Uterus (tissue), 4 donors: Measurements from ENCODE around the gene CADPS2. TPM values are rescaled to one million over a fixed set of nuclear protein-coding genes. Genes with fewer than 3 reads are reported as not detected.

Experiments used
- DNase-seq, 2 donors: peaks; one replicate each; pipeline ENCODE4 v3.0.0-alpha.2; 2019 to 2020
- H3K27ac ChIP-seq, 2 donors: fragments of 200-600 bp; sonication (generic); 1 replicate in 1 of 2; 2 replicates in 1 of 2; pipeline ENCODE4 v1.5.1; 2016 to 2018
- H3K27me3 ChIP-seq, 2 donors: fragments of 200-600 bp; sonication (generic); one replicate each; pipeline ENCODE4 v1.5.1; 2018 to 2019; ENCODE audit warnings: control low read depth in 1 of 2
- H3K36me3 ChIP-seq, 2 donors: fragments of 200-600 bp; sonication (generic); one replicate each; pipeline ENCODE4 v1.5.1; 2019; ENCODE audit warnings: control low read depth in 1 of 2
- H3K4me1 ChIP-seq, 2 donors: fragments of 200-600 bp; sonication (generic); one replicate each; pipeline ENCODE4 v1.5.1; 2018 to 2019; ENCODE audit warnings: control low read depth in 1 of 2
- H3K4me3 ChIP-seq, 2 donors: fragments of 200-600 bp; sonication (generic); 1 replicate in 1 of 2; 2 replicates in 1 of 2; pipeline ENCODE4 v1.5.1; 2018 to 2019; ENCODE audit warnings: mild to moderate bottlenecking in 1 of 2
- H3K9me3 ChIP-seq, 2 donors: fragments of 200-600 bp; sonication (generic); one replicate each; pipeline ENCODE4 v1.5.1; 2019; ENCODE audit warnings: control low read depth in 1 of 2
- POLR2A ChIP-seq, 2 donors: fragments of 450-650 bp; IDR thresholded peaks; one replicate each; pipeline ENCODE4 v1.6.1; 2016; ENCODE audit warnings: antibody characterized with exemption in 2 of 2, mild to moderate bottlenecking in 1 of 2, moderate library complexity in 1 of 2
- intact Hi-C: fragments of 100-400 bp; cut with DNase I; formaldehyde crosslinking; loops from one replicate; pipeline ENCODE4 v1.15.1; 2023; ENCODE audit warnings: low total_unique reads
- total RNA-seq, 4 donors: library from RNA; depleted of rRNA in 3 of 4; stranded (reverse); fragments of >200 nt in 3 of 4; gene quantifications; one replicate each; pipeline versions ENCODE4 v1.1.0 to v1.2.4, GENCODE V29; 2014 to 2023
- TF ChIP-seq, protein P1 (sequence below), 4 experiments: fragments of 200-600 bp in 2 of 4; fragments of 450-650 bp in 2 of 4; sonication (generic) in 2 of 4; IDR thresholded peaks; one replicate each; pipeline ENCODE4 v1.5.1; 2016 to 2019; ENCODE audit warnings: antibody characterized with exemption in 4 of 4, mild to moderate bottlenecking in 2 of 4, moderate library complexity in 1 of 4
- donor health status: DM: yes; HTN: yes; CAD: no.

Gene CADPS2
- total RNA-seq, 4 donors from 2014 or later = 11.5 to 119 (median 36.8) TPM

DNA sequence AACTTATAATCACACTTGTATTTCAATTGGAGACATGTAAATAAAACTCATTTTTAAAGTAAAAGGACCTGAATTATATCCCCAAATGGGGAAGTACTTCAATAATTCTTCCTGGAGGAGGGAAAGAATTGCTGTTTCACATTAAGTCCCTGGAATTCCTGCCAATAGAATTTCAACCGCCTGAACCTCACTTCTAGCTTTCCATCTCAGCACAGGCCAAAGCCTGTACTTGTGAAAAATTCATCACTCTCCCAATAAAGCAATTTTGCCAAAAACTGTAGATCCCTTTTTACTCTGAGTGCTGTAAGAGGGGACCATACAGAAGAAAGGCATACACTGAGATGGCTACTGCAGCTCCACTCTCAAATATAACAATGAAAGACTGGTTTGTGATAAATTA is 54.8 kb downstream of the CADPS2 start:
- Histone ChIP-seq H3K9me3 (no peaks in the 10 kb centered on the region), H3K27me3 (no peaks in the 10 kb centered on the region), H3K4me3 (no peak overlapping the region), H3K27ac (no peak overlapping the region), H3K36me3 (no peaks in the 10 kb centered on the region), H3K4me1 (no peaks in the 10 kb centered on the region)
- intact Hi-C loops = no loop called here
- DNase-seq = no peak
- TF ChIP-seq, protein P1, sequence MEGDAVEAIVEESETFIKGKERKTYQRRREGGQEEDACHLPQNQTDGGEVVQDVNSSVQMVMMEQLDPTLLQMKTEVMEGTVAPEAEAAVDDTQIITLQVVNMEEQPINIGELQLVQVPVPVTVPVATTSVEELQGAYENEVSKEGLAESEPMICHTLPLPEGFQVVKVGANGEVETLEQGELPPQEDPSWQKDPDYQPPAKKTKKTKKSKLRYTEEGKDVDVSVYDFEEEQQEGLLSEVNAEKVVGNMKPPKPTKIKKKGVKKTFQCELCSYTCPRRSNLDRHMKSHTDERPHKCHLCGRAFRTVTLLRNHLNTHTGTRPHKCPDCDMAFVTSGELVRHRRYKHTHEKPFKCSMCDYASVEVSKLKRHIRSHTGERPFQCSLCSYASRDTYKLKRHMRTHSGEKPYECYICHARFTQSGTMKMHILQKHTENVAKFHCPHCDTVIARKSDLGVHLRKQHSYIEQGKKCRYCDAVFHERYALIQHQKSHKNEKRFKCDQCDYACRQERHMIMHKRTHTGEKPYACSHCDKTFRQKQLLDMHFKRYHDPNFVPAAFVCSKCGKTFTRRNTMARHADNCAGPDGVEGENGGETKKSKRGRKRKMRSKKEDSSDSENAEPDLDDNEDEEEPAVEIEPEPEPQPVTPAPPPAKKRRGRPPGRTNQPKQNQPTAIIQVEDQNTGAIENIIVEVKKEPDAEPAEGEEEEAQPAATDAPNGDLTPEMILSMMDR (IDR thresholded peaks at IDR 0.05) = no peak
- no peak for TF ChIP-seq POLR2A (IDR thresholded peaks at IDR 0.05)

DNA sequence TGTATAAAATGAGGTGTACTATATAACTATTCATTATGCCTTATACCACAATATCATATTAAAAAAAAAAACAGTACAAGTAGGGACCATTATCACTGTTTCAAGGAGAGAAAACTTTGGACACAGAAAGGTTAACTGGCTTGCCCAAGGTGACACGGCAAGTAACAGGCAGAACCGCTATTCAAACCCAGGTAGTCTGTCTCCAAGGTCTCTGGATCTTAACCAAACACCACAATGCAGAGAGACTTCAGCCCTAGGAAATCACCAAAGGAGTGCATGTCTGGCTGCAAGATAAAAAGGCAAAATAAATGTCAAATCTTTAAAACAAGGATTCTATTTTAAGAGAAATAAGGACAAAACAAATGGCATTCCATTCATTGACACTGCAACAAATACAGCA is 56.3 kb downstream of the CADPS2 start:
- Histone ChIP-seq H3K4me1 (no peaks in the 10 kb centered on the region), H3K27me3 (no peaks in the 10 kb centered on the region), H3K36me3 (no peaks in the 10 kb centered on the region), H3K4me3 (no peak overlapping the region), H3K27ac (no peak overlapping the region), H3K9me3 (no peaks in the 10 kb centered on the region)
- TF ChIP-seq POLR2A (IDR thresholded peaks at IDR 0.05) = no peak
- TF ChIP-seq, protein P1 (IDR thresholded peaks at IDR 0.05) = no peak
- no peak for DNase-seq
- intact Hi-C loops = no loop called here

DNA sequence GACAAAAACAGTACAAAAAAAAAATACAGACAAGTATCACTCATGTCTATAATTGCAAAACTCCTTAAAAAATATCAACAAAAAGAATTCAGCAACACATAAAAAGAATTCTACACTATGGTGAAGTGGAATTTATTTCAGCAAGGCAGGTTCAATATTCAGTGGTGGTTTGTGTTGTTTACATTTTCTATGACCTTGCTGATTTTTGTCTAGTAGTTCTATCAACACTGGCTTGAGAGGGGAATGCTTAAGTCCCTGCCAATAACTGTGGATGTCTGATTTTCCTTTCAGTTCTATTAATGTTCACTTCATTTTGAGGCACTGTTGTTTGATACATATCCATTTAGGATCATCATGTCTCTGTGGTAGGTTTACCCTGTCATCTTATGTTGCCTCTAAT is 58.5 kb downstream of the CADPS2 start:
- H3K27ac ChIP-seq = no peak overlapping the region
- intact Hi-C loops = no loop called here
- no peaks in the 10 kb centered on the region for H3K9me3 ChIP-seq
- no peaks in the 10 kb centered on the region for H3K36me3 ChIP-seq
- no peaks in the 10 kb centered on the region for H3K4me1 ChIP-seq
- DNase-seq = no peak
- no peaks in the 10 kb centered on the region for H3K27me3 ChIP-seq
- no peak for TF ChIP-seq POLR2A (IDR thresholded peaks at IDR 0.05)
- TF ChIP-seq, protein P1 (IDR thresholded peaks at IDR 0.05) = no peak
- H3K4me3 ChIP-seq = no peak overlapping the region

DNA sequence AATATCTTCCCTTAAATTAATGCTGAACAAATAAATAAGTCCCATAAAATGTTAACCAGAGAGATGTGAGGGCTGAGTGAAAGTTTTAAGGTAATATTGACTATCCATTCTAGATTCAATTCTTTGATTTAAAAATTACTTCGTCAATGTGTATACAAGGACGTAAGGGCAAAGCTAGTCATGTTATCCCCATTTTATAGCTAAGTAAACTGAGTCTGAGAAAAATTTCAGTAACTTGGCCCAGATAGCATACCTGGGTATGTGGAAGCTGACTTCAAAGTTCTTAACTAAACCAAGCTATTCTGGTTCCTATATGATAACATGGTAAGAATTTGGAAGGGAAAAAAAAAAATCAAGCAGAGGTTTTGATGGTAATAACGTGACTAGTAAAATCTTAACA is 72.4 kb downstream of the CADPS2 start:
- intact Hi-C loops = no loop called here
- TF ChIP-seq, protein P1 (IDR thresholded peaks at IDR 0.05) = no peak
- no peak for TF ChIP-seq POLR2A (IDR thresholded peaks at IDR 0.05)

DNA sequence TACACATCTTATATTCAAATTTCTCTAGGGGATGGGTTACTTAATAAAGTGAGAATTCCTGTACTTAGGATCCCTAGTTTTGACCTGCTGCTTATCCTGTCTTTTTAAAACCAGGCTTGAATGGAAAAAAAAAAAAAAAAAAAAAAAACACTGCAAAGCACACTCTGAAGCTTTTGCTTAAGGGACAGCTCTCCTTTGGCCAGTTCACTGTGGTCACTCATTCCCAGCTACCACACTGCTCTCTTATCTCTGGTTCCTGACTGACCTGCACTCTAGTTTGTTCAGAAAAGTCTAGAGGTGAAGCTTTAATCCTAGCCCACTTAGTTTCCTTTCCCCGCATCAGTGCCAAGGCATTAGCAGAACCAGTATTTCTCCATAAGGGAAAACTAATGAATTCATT is 82.4 kb downstream of the CADPS2 start:
- H3K36me3 ChIP-seq = no peaks in the 10 kb centered on the region
- no peak overlapping the region for H3K4me3 ChIP-seq
- TF ChIP-seq, protein P1 (IDR thresholded peaks at IDR 0.05) = no peak
- no peak for TF ChIP-seq POLR2A (IDR thresholded peaks at IDR 0.05)
- H3K9me3 ChIP-seq = no peaks in the 10 kb centered on the region
- no peaks in the 10 kb centered on the region for H3K27me3 ChIP-seq
- peak overlapping the region in 1 of 2 donors; percentile 71 for H3K27ac ChIP-seq
- DNase-seq = no peak
- H3K4me1 ChIP-seq = no peaks in the 10 kb centered on the region
- intact Hi-C loops = no loop called here

More for the DNA sequence above, 72.4 kb downstream of the CADPS2 start:
- Histone ChIP-seq H3K4me3 (no peak overlapping the region), H3K36me3 (peaks cover 0 to 4% of the 10 kb centered on the region in 2 donors), H3K27ac (no peak overlapping the region), H3K27me3 (no peaks in the 10 kb centered on the region), H3K9me3 (no peaks in the 10 kb centered on the region), H3K4me1 (no peaks in the 10 kb centered on the region)
- DNase-seq = no peak
